GM23338 (cell line): ENCODE data around the gene CACNB2. TPM values are rescaled to one million over a fixed set of nuclear protein-coding genes. Genes with fewer than 3 reads are reported as not detected.

ENCODE experiments used
- ATAC-seq: fragments of 200-7000 bp; cut with Tn5 transposase; 3 replicates; pipeline ENCODE4 v1.9.1; 2020
- DNase-seq: peaks from one replicate; pipeline ENCODE4 v3.0.0-alpha.2; 2015; ENCODE audit warnings: low spot score
- H2AFZ ChIP-seq: fragments of 200-600 bp; sonication (generic); 2 replicates; pipeline ENCODE4 v1.8.0; 2016; ENCODE audit warnings: antibody characterized with exemption, mild to moderate bottlenecking, moderate library complexity
- H3F3A ChIP-seq: fragments of 200-600 bp; sonication (generic); replicated peaks from 2 replicates; pipeline ENCODE4 v1.8.0; 2017; ENCODE audit warnings: antibody characterized with exemption, mixed run types, low read depth
- H3K27ac ChIP-seq: fragments of 200-600 bp; sonication (generic); 2 replicates; pipeline ENCODE4 v1.6.1; 2016; ENCODE audit warnings: low read depth
- H3K27me3 ChIP-seq: fragments of 200-600 bp; sonication (generic); 2 replicates; pipeline ENCODE4 v1.8.0; 2016; ENCODE audit warnings: mild to moderate bottlenecking, mixed run types, moderate library complexity; ENCODE audit not compliant: insufficient read depth
- H3K36me3 ChIP-seq: fragments of 200-600 bp; sonication (generic); 2 replicates; pipeline ENCODE4 v1.8.0; 2016; ENCODE audit warnings: mild to moderate bottlenecking; ENCODE audit not compliant: insufficient read depth
- H3K4me1 ChIP-seq: fragments of 200-600 bp; sonication (generic); 2 replicates; pipeline ENCODE4 v1.8.0; 2016; ENCODE audit warnings: mild to moderate bottlenecking, moderate library complexity; ENCODE audit not compliant: insufficient read depth
- H3K4me2 ChIP-seq: fragments of 200-600 bp; sonication (generic); 2 replicates; pipeline ENCODE4 v1.7.1; 2017; ENCODE audit warnings: mixed run types
- H3K4me3 ChIP-seq: fragments of 200-600 bp; sonication (generic); 2 replicates; pipeline ENCODE4 v1.6.1; 2016; ENCODE audit warnings: mixed run types
- H3K79me2 ChIP-seq: fragments of 200-600 bp; sonication (generic); replicated peaks from 2 replicates; pipeline ENCODE4 v1.8.0; 2017; ENCODE audit warnings: mild to moderate bottlenecking; ENCODE audit not compliant: insufficient read depth
- H3K9me2 ChIP-seq: fragments of 200-600 bp; sonication (generic); 2 replicates; pipeline ENCODE4 v1.8.0; 2017; ENCODE audit not compliant: insufficient read depth
- H4K20me1 ChIP-seq: fragments of 200-600 bp; sonication (generic); replicated peaks from 2 replicates; pipeline ENCODE4 v1.8.0; 2017; ENCODE audit warnings: mild to moderate bottlenecking; ENCODE audit not compliant: insufficient read depth
- H3K27ac Mint-ChIP-seq: 2 replicates; pipeline ENCODE4 v1.8.0; 2020; ENCODE audit warnings: inconsistent platforms, mild to moderate bottlenecking, moderate library complexity, mixed read lengths
- H3K27me3 Mint-ChIP-seq: 3 replicates; pipeline ENCODE4 v1.8.0; 2022; ENCODE audit warnings: low read depth, mild to moderate bottlenecking, moderate library complexity, mixed read lengths, inconsistent platforms; ENCODE audit not compliant: insufficient read depth, poor library complexity
- H3K36me3 Mint-ChIP-seq: 3 replicates; pipeline ENCODE4 v1.8.0; 2021; ENCODE audit warnings: low read depth, mild to moderate bottlenecking, inconsistent platforms, moderate library complexity, mixed read lengths
- H3K4me1 Mint-ChIP-seq: 3 replicates; pipeline ENCODE4 v1.8.0; 2020; ENCODE audit warnings: mild to moderate bottlenecking, inconsistent platforms, mixed read lengths
- H3K4me3 Mint-ChIP-seq: 3 replicates; pipeline ENCODE4 v1.8.0; 2021; ENCODE audit warnings: moderate library complexity, mild to moderate bottlenecking, inconsistent platforms, mixed read lengths
- H3K9me3 Mint-ChIP-seq: 3 replicates; pipeline ENCODE4 v1.8.0; 2020; ENCODE audit warnings: moderate library complexity, mild to moderate bottlenecking, inconsistent platforms, mixed read lengths
- CREB1 ChIP-seq: fragments of 250-450 bp; sonication (Bioruptor Pico); IDR thresholded peaks from 2 replicates; pipeline ENCODE4 v1.5.0; 2020; ENCODE audit warnings: low read depth, mild to moderate bottlenecking, moderate library complexity
- CTCF ChIP-seq, 2 experiments: fragments of 200-600 bp in 1 of 2; sonication (generic) in 1 of 2; conservative IDR thresholded peaks; 2 replicates each; pipeline versions ENCODE4 v1.5.1 to v1.6.1; 2016 to 2017; ENCODE audit warnings: antibody characterized with exemption in 2 of 2, low read depth in 2 of 2, mild to moderate bottlenecking in 2 of 2, moderate library complexity in 1 of 2
- EZH2 ChIP-seq: fragments of 200-600 bp; sonication (generic); IDR thresholded peaks from one replicate; pipeline ENCODE4 v1.8.0; 2017; ENCODE audit warnings: antibody characterized with exemption, mild to moderate bottlenecking, low read depth; ENCODE audit not compliant: unreplicated experiment
- EZH2phosphoT487 ChIP-seq: fragments of 200-600 bp; sonication (generic); IDR thresholded peaks from one replicate; pipeline ENCODE4 v1.8.1; 2018; ENCODE audit warnings: antibody characterized with exemption; ENCODE audit not compliant: unreplicated experiment
- JUNB ChIP-seq: IDR thresholded peaks from one replicate; pipeline ENCODE4 v1.6.1; 2016; ENCODE audit warnings: antibody characterized with exemption; ENCODE audit not compliant: unreplicated experiment
- NANOG ChIP-seq: IDR thresholded peaks from 2 replicates; pipeline ENCODE4 v1.6.1; 2016; ENCODE audit warnings: antibody characterized with exemption, borderline replicate concordance
- REST ChIP-seq: IDR thresholded peaks from one replicate; pipeline ENCODE4 v1.6.1; 2018; ENCODE audit warnings: antibody characterized with exemption; ENCODE audit not compliant: unreplicated experiment
- ZNF462 ChIP-seq: fragments of 250-450 bp; sonication (Bioruptor Pico); IDR thresholded peaks from 2 replicates; pipeline ENCODE4 v1.5.0; 2020; ENCODE audit warnings: mild to moderate bottlenecking, moderate library complexity
- polyA plus RNA-seq: library from polyadenylated mRNA; unstranded; fragments of >200 nt; fragmentation: Nextera tagmentation; extraction: Ambion mirVana; gene quantifications from 2 replicates; pipeline ENCODE4 v1.2.1, GENCODE V29; 2016
- total RNA-seq: library from RNA; depleted of rRNA; stranded (reverse); fragments of >200 nt; shearing (Covaris generic); gene quantifications from 2 replicates; pipeline ENCODE4 v1.2.3, GENCODE V29; 2014

CACNB2 gene
- total and polyA plus RNA-seq, 2 experiments from 2014 or later = 5.0 to 5.9 TPM

GRCh38 chr10:18238870-18239485, 98.8 kb downstream of the CACNB2 start:
- Mint-ChIP-seq H3K27me3 (no peaks in the 10 kb centered on the region), H3K4me3 (no peak overlapping the region), H3K27ac (no peak overlapping the region), H3K36me3 (peaks cover 7% of the 10 kb centered on the region), H3K4me1 (peaks cover 13% of the 10 kb centered on the region), H3K9me3 (peaks cover 7% of the 10 kb centered on the region; the same call in 2 of the 3 replicates)
- Histone ChIP-seq H3K27ac (no peak overlapping the region), H3K4me3 (no peak overlapping the region), H3F3A (no peaks in the 10 kb centered on the region), H3K79me2 (no peaks in the 10 kb centered on the region), H3K4me1 (peaks cover 5% of the 10 kb centered on the region; the same call in 1 of the 2 replicates), H4K20me1 (no peaks in the 10 kb centered on the region), H2AFZ (no peak overlapping the region), H3K9me2 (no peaks in the 10 kb centered on the region), H3K36me3 (no peaks in the 10 kb centered on the region), H3K27me3 (no peaks in the 10 kb centered on the region), H3K4me2 (no peak overlapping the region)
- TF ChIP-seq CTCF (conservative IDR thresholded peaks at IDR 0.05; ENCODE audit: low read depth in 2 of 2) (peak; percentile 70 to 77), EZH2 (no peak)
- ATAC-seq (no peak), DNase-seq (peak; percentile 68)

GRCh38 chr10:18240185-18240882, 100.1 kb downstream of the CACNB2 start:
- Histone ChIP-seq H2AFZ (no peak overlapping the region), H3K4me1 (peaks cover 5% of the 10 kb centered on the region; the same call in 1 of the 2 replicates), H3K9me2 (no peaks in the 10 kb centered on the region), H3K4me3 (no peak overlapping the region), H3K79me2 (no peaks in the 10 kb centered on the region), H3K4me2 (no peak overlapping the region), H3K27me3 (no peaks in the 10 kb centered on the region), H3K36me3 (no peaks in the 10 kb centered on the region), H3K27ac (no peak overlapping the region), H4K20me1 (no peaks in the 10 kb centered on the region), H3F3A (no peaks in the 10 kb centered on the region)
- Mint-ChIP-seq H3K4me3 (no peak overlapping the region), H3K36me3 (peaks cover 7% of the 10 kb centered on the region), H3K4me1 (peaks cover 10% of the 10 kb centered on the region; the same call in 2 of the 3 replicates), H3K27me3 (no peaks in the 10 kb centered on the region), H3K9me3 (peaks cover 7% of the 10 kb centered on the region; the same call in 2 of the 3 replicates), H3K27ac (no peak overlapping the region)
- no peak for DNase-seq
- no peak for ATAC-seq
- no peak for TF ChIP-seq ZNF462 (CRISPR knock-in tag)
- TF ChIP-seq JUNB = no peak
- TF ChIP-seq CREB1 (CRISPR knock-in tag) = no peak
- no peak for TF ChIP-seq EZH2phosphoT487
- TF ChIP-seq NANOG = no peak
- TF ChIP-seq REST = no peak
